A549 treated with Hydrocortisone at 1 μM for 4 hours (cell line): ENCODE data around the gene MRPL27. TPM values are rescaled to one million over a fixed set of nuclear protein-coding genes. Genes with fewer than 3 reads are reported as not detected.

Experiments used
- total RNA-seq: library from RNA; stranded (reverse); fragments of 200-300 nt; extraction: Qiagen RNA extraction; gene quantifications from 5 replicates; pipeline ENCODE4 v1.2.3, GENCODE V29; 2022

MRPL27 gene
- 135 to 165 TPM (median 141 TPM) in 5 replicates for total RNA-seq

GRCh38 chr17:50372758-50373556 lies at the start of gene MRPL27, which contains the start of gene EME1:
TSS of gene MRPL27 (minus strand) at chr17:50373184. CDS start at chr17:50373170, 14 bp downstream.
TSS of gene EME1 (plus strand) at chr17:50373229. CDS start at chr17:50375209, 1,980 bp downstream.

GRCh38 chr17:50397111-50397918 lies 24.3 kb upstream of the MRPL27 start, which contains the start of gene LRRC59:
TSS of gene LRRC59 (minus strand) at chr17:50397523. CDS start at chr17:50397317, 206 bp downstream.

GRCh38 chr17:50345432-50346312 lies 27.3 kb downstream of the MRPL27 start, which contains the start of gene XYLT2:
TSS of gene XYLT2 (plus strand) at chr17:50346126. CDS start at chr17:50346141, 15 bp downstream.

Other genes starting within 250 kb of the MRPL27 start
- gene SAMD14, start 243.0 kb downstream of the MRPL27 start, total RNA-seq, result 0.35 to 0.56 TPM (median 0.37 TPM) in 5 replicates
- gene PPP1R9B, start 222.5 kb downstream of the MRPL27 start, total RNA-seq, result 46.7 to 50.9 TPM (median 47.8 TPM) in 5 replicates
- gene SGCA, start 207.2 kb downstream of the MRPL27 start, total RNA-seq, result 1.1 to 2.9 TPM (median 1.7 TPM) in 5 replicates
- gene COL1A1, start 171.6 kb downstream of the MRPL27 start, total RNA-seq, result 4.5 to 10.2 TPM (median 8.8 TPM) in 5 replicates
- gene TMEM92, start 98.7 kb downstream of the MRPL27 start, total RNA-seq, result 14.9 to 23.2 TPM (median 16.1 TPM) in 5 replicates
- gene XYLT2, start 27.1 kb downstream of the MRPL27 start, total RNA-seq, result 17.9 to 22.2 TPM (median 21.9 TPM) in 5 replicates
- 15.6 to 16.3 TPM (median 16.0 TPM) in 5 replicates for gene EME1, start within 50 bp of the MRPL27 start, total RNA-seq
- gene LRRC59, start 24.3 kb upstream of the MRPL27 start, total RNA-seq, result 230 to 265 TPM (median 238 TPM) in 5 replicates
- gene ACSF2, start 53.0 kb upstream of the MRPL27 start, total RNA-seq, result 10.9 to 16.3 TPM (median 12.8 TPM) in 5 replicates
- gene CHAD, start 95.7 kb upstream of the MRPL27 start, total RNA-seq, result not detected in 5 replicates
- 29.5 to 34.2 TPM (median 31.0 TPM) in 5 replicates for gene RSAD1, start 105.7 kb upstream of the MRPL27 start, total RNA-seq
- gene MYCBPAP, start 135.3 kb upstream of the MRPL27 start, total RNA-seq, result 0.45 to 0.63 TPM (median 0.60 TPM) in 5 replicates
- 0.14 to 0.33 TPM (median 0.22 TPM) in 5 replicates for gene EPN3, start 159.6 kb upstream of the MRPL27 start, total RNA-seq
- 72.8 to 84.0 TPM (median 79.6 TPM) in 5 replicates for gene SPATA20, start 174.0 kb upstream of the MRPL27 start, total RNA-seq
- 3.4 to 4.1 TPM (median 3.8 TPM) in 5 replicates for gene CACNA1G, start 187.5 kb upstream of the MRPL27 start, total RNA-seq